Ectodermal cell (in vitro differentiated cells): ENCODE measurements around the gene DMD.

Experiments
- H3K27ac ChIP-seq: 2 replicates; pipeline ENCODE4 v1.7.0; 2013; ENCODE audit warnings: mild to moderate bottlenecking, low read depth, low read length; ENCODE audit not compliant: insufficient read depth, poor library complexity, severe bottlenecking
- H3K27me3 ChIP-seq: 2 replicates; pipeline ENCODE4 v1.7.0; 2013; ENCODE audit warnings: mild to moderate bottlenecking, low read length; ENCODE audit not compliant: insufficient read depth, control insufficient read depth, poor library complexity, severe bottlenecking
- H3K36me3 ChIP-seq: one replicate; pipeline ENCODE4 v1.7.0; 2013; ENCODE audit warnings: low read length; ENCODE audit not compliant: control insufficient read depth, insufficient read depth
- H3K4me1 ChIP-seq: one replicate; pipeline ENCODE4 v1.7.0; 2013; ENCODE audit warnings: low read length; ENCODE audit not compliant: control insufficient read depth, insufficient read depth
- H3K4me3 ChIP-seq: 2 replicates; pipeline ENCODE4 v1.7.0; 2013; ENCODE audit warnings: low read depth, low read length, control low read depth; ENCODE audit not compliant: insufficient read depth
- H3K9me3 ChIP-seq: 2 replicates; pipeline ENCODE4 v1.7.0; 2013; ENCODE audit warnings: mild to moderate bottlenecking, low read length, moderate library complexity; ENCODE audit not compliant: control insufficient read depth
- WGBS, 2 experiments: methylation state at CpG; one replicate each; pipeline ENCODE4 v1.1.7; 2013; ENCODE audit warnings: missing lambda C conversion rate in 2 of 2; 5-methylcytosine and 5-hydroxymethylcytosine counted together

The DMD gene

GRCh38 chrX:32877592-32877991 lies 333.8 kb downstream of the DMD start:
- 87 to 92% methylated on average over 3 of the region's 3 CpGs for WGBS, 2 experiments
- no peaks in the 10 kb centered on the region for H3K9me3 ChIP-seq
- H3K4me3 ChIP-seq: no peak overlapping the region
- no peaks in the 10 kb centered on the region for H3K4me1 ChIP-seq
- H3K27me3 ChIP-seq: no peaks in the 10 kb centered on the region
- no peak overlapping the region for H3K27ac ChIP-seq
- no peaks in the 10 kb centered on the region for H3K36me3 ChIP-seq

GRCh38 chrX:32874839-32875238 lies 336.5 kb downstream of the DMD start:
- H3K4me3 ChIP-seq: no peak overlapping the region
- no peaks in the 10 kb centered on the region for H3K36me3 ChIP-seq
- H3K27ac ChIP-seq: no peak overlapping the region
- no peaks in the 10 kb centered on the region for H3K4me1 ChIP-seq
- H3K9me3 ChIP-seq: no peaks in the 10 kb centered on the region
- no peaks in the 10 kb centered on the region for H3K27me3 ChIP-seq
- 94 to 97% methylated on average over 3 to 4 of the region's 4 CpGs for WGBS, 2 experiments

GRCh38 chrX:32873786-32874185 lies 337.6 kb downstream of the DMD start:
- Histone ChIP-seq H3K4me3 (no peak overlapping the region), H3K27me3 (no peaks in the 10 kb centered on the region), H3K36me3 (no peaks in the 10 kb centered on the region), H3K27ac (no peak overlapping the region), H3K4me1 (no peaks in the 10 kb centered on the region), H3K9me3 (no peaks in the 10 kb centered on the region)
- WGBS, 2 experiments: 90 to 98% methylated on average over 2 of the region's 2 CpGs

- no peaks in the 10 kb centered on the region for H3K27me3 ChIP-seq
- H3K27ac ChIP-seq: no peak overlapping the region
Measured at GRCh38 chrX:32871636-32872035, 339.7 kb downstream of the DMD start.

GRCh38 chrX:32868524-32868895 lies 342.8 kb downstream of the DMD start:
- Histone ChIP-seq H3K9me3 (no peaks in the 10 kb centered on the region), H3K27me3 (no peaks in the 10 kb centered on the region), H3K36me3 (no peaks in the 10 kb centered on the region), H3K4me1 (no peaks in the 10 kb centered on the region), H3K27ac (no peak overlapping the region), H3K4me3 (no peak overlapping the region)
- WGBS, 2 experiments: 97% methylated on average over 6 of the region's 6 CpGs

More at GRCh38 chrX:32871636-32872035, 339.7 kb downstream of the DMD start:
- no peak overlapping the region for H3K4me3 ChIP-seq
- no peaks in the 10 kb centered on the region for H3K36me3 ChIP-seq
- WGBS, 2 experiments: 89 to 97% methylated on average over 2 of the region's 3 CpGs
- no peaks in the 10 kb centered on the region for H3K9me3 ChIP-seq
- H3K4me1 ChIP-seq: no peaks in the 10 kb centered on the region

GRCh38 chrX:32867781-32868523 lies 343.4 kb downstream of the DMD start:
- H3K27ac ChIP-seq: no peak overlapping the region
- WGBS, 2 experiments: 96 to 98% methylated on average over 16 to 17 of the region's 17 CpGs

GRCh38 chrX:32852203-32852602 lies 359.1 kb downstream of the DMD start:
- Histone ChIP-seq H3K27ac (no peak overlapping the region), H3K4me3 (no peak overlapping the region), H3K9me3 (no peaks in the 10 kb centered on the region), H3K4me1 (no peaks in the 10 kb centered on the region), H3K27me3 (no peaks in the 10 kb centered on the region), H3K36me3 (no peaks in the 10 kb centered on the region)
- WGBS, 2 experiments: 88 to 100% methylated on average over 1 of the region's 1 CpG

More at GRCh38 chrX:32867781-32868523, 343.4 kb downstream of the DMD start:
- H3K27me3 ChIP-seq: no peaks in the 10 kb centered on the region
- H3K4me3 ChIP-seq: no peak overlapping the region
- no peaks in the 10 kb centered on the region for H3K4me1 ChIP-seq
- H3K9me3 ChIP-seq: no peaks in the 10 kb centered on the region
- H3K36me3 ChIP-seq: no peaks in the 10 kb centered on the region

GRCh38 chrX:32851556-32851955 lies 359.8 kb downstream of the DMD start:
- Histone ChIP-seq H3K4me3 (no peak overlapping the region), H3K27ac (no peak overlapping the region), H3K36me3 (no peaks in the 10 kb centered on the region), H3K27me3 (no peaks in the 10 kb centered on the region), H3K9me3 (no peaks in the 10 kb centered on the region), H3K4me1 (no peaks in the 10 kb centered on the region)
- 89 to 99% methylated on average over 4 to 5 of the region's 5 CpGs for WGBS, 2 experiments

- Histone ChIP-seq H3K36me3 (no peaks in the 10 kb centered on the region), H3K27ac (no peak overlapping the region), H3K9me3 (no peaks in the 10 kb centered on the region), H3K27me3 (no peaks in the 10 kb centered on the region), H3K4me1 (no peaks in the 10 kb centered on the region), H3K4me3 (no peak overlapping the region)
- 94 to 97% methylated on average over 3 to 4 of the region's 5 CpGs for WGBS, 2 experiments
Measured at GRCh38 chrX:32847921-32848320, 363.4 kb downstream of the DMD start.

- Histone ChIP-seq H3K27ac (no peak overlapping the region), H3K9me3 (no peaks in the 10 kb centered on the region), H3K4me3 (no peak overlapping the region), H3K27me3 (no peaks in the 10 kb centered on the region), H3K36me3 (no peaks in the 10 kb centered on the region), H3K4me1 (no peaks in the 10 kb centered on the region)
- WGBS, 2 experiments: 92 to 96% methylated on average over 3 to 4 of the region's 4 CpGs
Measured at GRCh38 chrX:32842053-32842452, 369.3 kb downstream of the DMD start.
